Activated T-cell treated with anti-CD3 and anti-CD28 coated beads, Interleukin-2, amount 50 U/mL, for 24 hours (primary cell): ENCODE data around the gene ALDH7A1.
"Not testable (repeated sequence)": the region's sequence is repeated elsewhere in the genome, so short reads cannot be mapped to it uniquely, and the experiment has no call there.

Experiments
- DNase-seq: peaks from one replicate; pipeline ENCODE4 v3.0.0-alpha.2; 2020
- H3K27ac Mint-ChIP-seq: 2 replicates; pipeline ENCODE4 v1.8.0; 2020; ENCODE audit warnings: mild to moderate bottlenecking, mixed read lengths
- H3K27me3 Mint-ChIP-seq: 2 replicates; pipeline ENCODE4 v1.8.0; 2020; ENCODE audit warnings: mixed read lengths
- H3K36me3 Mint-ChIP-seq: 2 replicates; pipeline ENCODE4 v1.8.0; 2020; ENCODE audit warnings: low read depth, mixed read lengths
- H3K4me1 Mint-ChIP-seq: 2 replicates; pipeline ENCODE4 v1.8.0; 2020; ENCODE audit warnings: low read depth, mixed read lengths
- H3K4me3 Mint-ChIP-seq: 2 replicates; pipeline ENCODE4 v1.8.0; 2020; ENCODE audit warnings: mild to moderate bottlenecking, moderate library complexity, mixed read lengths
- H3K9me3 Mint-ChIP-seq: 2 replicates; pipeline ENCODE4 v1.8.0; 2020; ENCODE audit warnings: mixed read lengths

The ALDH7A1 gene

DNA sequence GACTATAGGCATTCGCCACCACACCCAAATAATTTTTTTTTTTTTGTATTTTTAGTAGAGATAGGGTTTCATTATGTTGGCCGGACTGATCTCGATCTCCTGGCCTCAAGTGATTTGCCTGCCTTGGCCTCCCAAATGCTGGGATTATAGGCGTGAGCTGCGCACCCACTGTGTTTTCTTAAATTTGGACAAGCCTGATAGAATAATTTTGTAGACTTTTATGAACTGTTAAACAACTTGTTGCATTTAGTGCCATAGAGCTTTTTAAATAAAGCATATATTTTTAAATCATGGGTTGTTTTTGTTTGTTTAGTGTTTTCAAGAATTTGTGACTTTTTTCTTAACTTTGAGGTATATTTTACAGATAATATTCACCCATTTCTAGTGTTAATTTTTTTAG is 10.5 kb upstream of the ALDH7A1 start:
- H3K27me3 Mint-ChIP-seq, result no peaks in the 10 kb centered on the region
- no peaks in the 10 kb centered on the region for H3K9me3 Mint-ChIP-seq
- H3K36me3 Mint-ChIP-seq, result peaks cover 85% of the 10 kb centered on the region
- DNase-seq, result no peak
- no peak overlapping the region for H3K27ac Mint-ChIP-seq
- H3K4me1 Mint-ChIP-seq, result peaks cover 64% of the 10 kb centered on the region
- peak overlapping the region; percentile 41 for H3K4me3 Mint-ChIP-seq

DNA sequence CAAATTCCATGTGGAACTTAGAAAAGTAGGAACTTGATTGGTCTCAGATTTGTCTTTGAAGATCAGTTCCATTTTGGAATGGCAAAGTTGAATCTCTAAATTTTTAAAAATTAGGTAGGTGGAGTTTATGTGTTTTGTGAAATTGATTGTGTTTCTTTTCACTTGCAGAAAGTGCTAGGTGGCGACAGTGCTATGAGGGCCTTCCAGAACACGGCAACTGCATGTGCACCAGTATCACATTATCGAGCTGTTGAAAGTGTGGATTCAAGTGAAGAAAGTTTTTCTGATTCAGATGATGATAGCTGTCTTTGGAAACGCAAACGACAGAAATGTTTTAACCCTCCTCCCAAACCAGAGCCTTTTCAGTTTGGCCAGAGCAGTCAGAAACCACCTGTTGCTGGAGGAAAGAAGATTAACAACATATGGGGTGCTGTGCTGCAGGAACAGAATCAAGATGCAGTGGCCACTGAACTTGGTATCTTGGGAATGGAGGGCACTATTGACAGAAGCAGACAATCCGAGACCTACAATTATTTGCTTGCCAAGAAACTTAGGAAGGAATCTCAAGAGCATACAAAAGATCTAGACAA is 8.5 kb upstream of the ALDH7A1 start:
- H3K4me3 Mint-ChIP-seq, result peak overlapping the region; percentile 50
- DNase-seq, result no peak
- peaks cover 65% of the 10 kb centered on the region for H3K36me3 Mint-ChIP-seq
- H3K27ac Mint-ChIP-seq, result peak overlapping the region; percentile 28
- H3K4me1 Mint-ChIP-seq, result peaks cover 60% of the 10 kb centered on the region
- H3K9me3 Mint-ChIP-seq, result no peaks in the 10 kb centered on the region
- no peaks in the 10 kb centered on the region for H3K27me3 Mint-ChIP-seq

DNA sequence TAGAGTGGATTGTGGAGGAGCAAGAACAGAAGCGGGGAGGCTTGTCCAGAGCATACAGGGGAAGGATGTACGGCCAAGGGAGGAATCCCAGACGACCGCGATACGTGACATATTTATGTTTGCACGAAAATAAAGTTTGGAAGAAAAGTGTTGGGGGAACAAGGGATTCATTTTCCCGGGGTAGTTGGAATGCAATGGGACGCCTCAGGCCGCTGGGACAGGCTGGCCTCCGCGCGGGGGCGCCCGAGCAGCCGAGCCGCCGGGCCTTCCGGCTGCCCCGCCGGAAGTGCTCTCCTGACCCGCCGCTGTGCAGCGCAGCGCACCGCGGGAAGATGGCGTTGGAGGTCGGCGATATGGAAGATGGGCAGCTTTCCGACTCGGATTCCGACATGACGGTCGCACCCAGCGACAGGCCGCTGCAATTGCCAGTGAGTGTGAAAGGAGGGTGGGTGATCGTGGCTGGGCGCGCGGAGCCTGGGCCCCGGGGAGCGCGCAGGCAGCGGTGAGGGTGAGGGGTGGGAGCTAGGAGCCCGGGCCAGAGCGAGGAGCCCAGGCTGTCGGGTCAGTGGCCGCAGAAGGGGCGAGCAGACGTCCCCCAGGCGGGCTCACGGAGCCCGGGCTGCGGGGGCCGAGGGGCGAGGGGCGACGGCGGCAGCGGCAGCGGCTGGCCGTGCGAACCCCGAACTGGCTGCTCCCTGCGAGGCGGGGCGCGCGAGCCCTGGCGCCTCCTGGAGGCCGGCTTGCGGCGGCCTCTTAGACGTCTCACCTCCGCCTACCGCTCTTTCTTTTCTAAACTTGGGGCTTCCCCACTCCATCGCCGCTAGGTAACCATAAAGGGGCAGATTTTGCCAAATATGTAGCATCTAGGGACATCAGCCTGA is 5.9 kb upstream of the ALDH7A1 start, which contains the start of gene PHAX:
Gene PHAX, plus strand, starts transcription at position 317 of the 881 bp plus-strand sequence. Its CDS starts 16 bp downstream, at position 333.
- peaks cover 37% of the 10 kb centered on the region for H3K4me1 Mint-ChIP-seq
- H3K4me3 Mint-ChIP-seq, result peak within 1 kb of the TSS; percentile 97
- peaks cover 42% of the 10 kb centered on the region for H3K36me3 Mint-ChIP-seq
- H3K27ac Mint-ChIP-seq, result peak within 1 kb of the TSS; percentile 97
- H3K9me3 Mint-ChIP-seq, result no peaks in the 10 kb centered on the region
- DNase-seq, result peak; percentile 86
- H3K27me3 Mint-ChIP-seq, result no peaks in the 10 kb centered on the region

DNA sequence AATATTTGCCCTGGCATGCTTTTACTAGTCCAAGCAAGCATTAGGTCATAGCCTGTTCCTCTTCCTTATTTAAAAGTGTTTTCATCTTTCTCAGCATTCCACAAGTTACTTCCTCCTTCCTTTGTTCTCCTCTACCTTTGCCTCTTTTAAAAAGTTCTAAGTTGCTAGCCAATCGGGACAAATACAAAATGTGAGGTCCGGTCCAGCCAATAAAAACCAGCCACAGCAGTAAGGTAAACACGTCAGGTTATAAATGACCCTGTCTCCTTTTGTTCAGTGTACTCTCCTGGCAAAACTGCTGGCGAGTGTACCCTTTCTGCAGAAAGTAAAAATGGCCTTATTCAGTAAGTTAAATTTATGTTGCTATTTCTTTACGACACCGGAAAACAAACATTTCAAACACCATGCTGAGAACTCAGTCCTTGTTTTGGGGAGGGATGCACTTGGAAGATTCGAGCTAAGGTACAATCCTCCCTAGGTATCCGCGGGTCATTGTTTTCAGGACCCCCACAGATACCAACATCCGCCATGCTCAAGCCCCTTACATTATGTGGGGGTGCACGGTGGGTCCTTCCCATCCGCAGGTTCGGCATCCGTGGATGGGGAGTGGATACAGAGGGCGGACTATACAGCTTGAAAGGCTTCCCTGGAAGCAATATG is 5.1 kb upstream of the ALDH7A1 start:
- Mint-ChIP-seq H3K4me3 (peak overlapping the region; percentile 97), H3K4me1 (peaks cover 33% of the 10 kb centered on the region)

DNA sequence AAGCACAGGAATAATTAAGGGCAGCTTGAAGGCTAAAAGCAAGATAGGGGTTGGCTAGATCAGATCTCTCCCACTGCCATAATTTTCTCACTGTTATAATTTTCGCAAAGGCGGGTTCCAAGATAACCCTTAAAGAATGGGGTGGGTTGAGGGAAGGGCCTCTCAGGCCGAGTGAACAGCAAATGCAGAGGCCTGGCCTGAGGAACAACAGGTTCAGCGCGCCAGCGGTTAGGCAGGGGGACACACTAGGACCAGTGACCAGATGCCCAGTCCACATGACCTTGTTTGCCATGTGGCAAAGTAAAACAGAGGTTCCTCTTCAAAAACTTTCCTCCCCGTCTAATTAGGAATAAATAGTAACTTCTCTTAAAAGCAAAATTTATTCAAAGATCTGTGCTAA is 4.5 kb upstream of the ALDH7A1 start:
- Mint-ChIP-seq H3K36me3 (peaks cover 29% of the 10 kb centered on the region), H3K4me3 (no peak overlapping the region), H3K27ac (peak overlapping the region; percentile 31), H3K27me3 (no peaks in the 10 kb centered on the region), H3K9me3 (no peaks in the 10 kb centered on the region), H3K4me1 (peaks cover 37% of the 10 kb centered on the region)
- DNase-seq, result no peak

More for the DNA sequence above, 5.1 kb upstream of the ALDH7A1 start:
- not testable (repeated sequence) for DNase-seq, H3K27me3 Mint-ChIP-seq, H3K9me3 Mint-ChIP-seq
- Mint-ChIP-seq H3K27ac (peak overlapping the region; percentile 97), H3K36me3 (peaks cover 34% of the 10 kb centered on the region)

DNA sequence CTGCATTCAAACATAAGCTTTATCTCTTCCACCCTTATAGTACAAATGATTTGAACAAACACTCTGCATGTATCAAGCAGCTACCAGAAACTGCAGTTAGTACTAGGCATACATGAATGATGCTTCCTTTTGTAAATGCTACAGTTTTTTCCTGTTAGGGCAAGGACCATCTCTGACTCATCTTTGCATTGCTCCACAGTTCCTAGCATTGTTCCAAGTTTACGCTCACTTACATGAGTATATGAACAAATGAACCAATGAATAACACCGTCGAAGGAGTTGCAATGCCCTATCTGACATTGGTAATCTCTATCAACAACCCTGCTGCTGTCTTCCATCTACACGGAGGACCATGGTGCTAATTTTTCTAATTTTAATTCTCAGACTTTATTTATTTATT is 2.1 kb upstream of the ALDH7A1 start:
- H3K4me3 Mint-ChIP-seq, result no peak overlapping the region
- H3K36me3 Mint-ChIP-seq, result peaks cover 12% of the 10 kb centered on the region
- H3K9me3 Mint-ChIP-seq, result no peaks in the 10 kb centered on the region
- peaks cover 28% of the 10 kb centered on the region for H3K4me1 Mint-ChIP-seq
- no peak for DNase-seq
- peaks cover 3% of the 10 kb centered on the region for H3K27me3 Mint-ChIP-seq
- no peak overlapping the region for H3K27ac Mint-ChIP-seq

DNA sequence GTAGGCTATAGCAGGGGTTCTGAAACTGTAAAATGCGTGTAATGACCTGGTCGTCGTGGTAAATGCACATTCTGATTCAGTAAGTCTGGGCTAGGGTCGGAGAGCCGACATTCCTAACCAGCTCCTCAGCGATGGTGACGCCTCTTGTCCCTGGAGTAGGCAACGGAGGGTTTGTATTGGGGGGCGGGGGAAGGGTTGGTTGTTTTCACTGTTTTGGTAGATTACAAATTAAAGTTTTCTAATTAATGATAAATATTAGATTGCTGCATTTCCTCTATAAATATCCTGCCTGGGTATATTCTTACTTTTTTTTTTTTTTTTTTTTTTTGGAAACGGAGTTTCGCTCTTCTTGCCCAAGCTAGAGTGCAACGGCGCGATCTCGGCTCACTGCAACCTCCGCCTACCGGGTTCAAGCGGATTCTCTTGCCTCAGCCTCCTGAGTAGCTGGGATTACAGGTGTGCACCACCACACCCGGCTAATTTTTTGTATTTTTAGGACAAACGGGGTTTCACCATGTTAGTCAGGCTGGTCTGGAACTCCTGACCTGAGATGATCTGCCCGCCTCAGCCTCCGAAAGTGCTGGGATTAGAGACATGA is 566 bp upstream of the ALDH7A1 start:
- no peaks in the 10 kb centered on the region for H3K36me3 Mint-ChIP-seq
- peak overlapping the region; percentile 81 for H3K4me3 Mint-ChIP-seq
- H3K27me3 Mint-ChIP-seq, result peaks cover 3% of the 10 kb centered on the region
- no peak for DNase-seq
- H3K27ac Mint-ChIP-seq, result peak overlapping the region; percentile 30
- H3K9me3 Mint-ChIP-seq, result no peaks in the 10 kb centered on the region
- peaks cover 20% of the 10 kb centered on the region for H3K4me1 Mint-ChIP-seq

DNA sequence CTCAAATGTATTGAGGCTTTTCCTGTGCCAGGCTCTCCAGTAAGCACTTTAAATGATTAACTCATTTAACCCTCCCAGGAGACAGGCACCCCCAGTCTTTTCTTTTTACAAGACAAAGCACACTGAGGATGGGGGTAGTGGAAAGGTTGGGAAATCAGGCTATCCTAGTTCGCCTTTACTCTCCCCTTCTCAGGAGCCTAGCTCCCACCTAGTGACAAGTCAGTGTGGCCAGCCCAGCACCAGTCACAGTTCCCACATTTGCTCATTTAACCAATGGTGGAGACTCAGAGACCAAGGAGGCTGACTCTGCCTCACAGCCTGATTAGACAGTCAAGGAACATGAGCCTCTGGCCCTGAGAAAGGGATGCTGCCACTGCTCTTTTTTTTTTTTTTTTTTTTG is 3.5 kb downstream of the ALDH7A1 start:
- H3K9me3 Mint-ChIP-seq, result no peaks in the 10 kb centered on the region
- H3K36me3 Mint-ChIP-seq, result no peaks in the 10 kb centered on the region
- H3K4me3 Mint-ChIP-seq, result no peak overlapping the region
- H3K4me1 Mint-ChIP-seq, result peaks cover 17% of the 10 kb centered on the region
- no peak overlapping the region for H3K27ac Mint-ChIP-seq
- H3K27me3 Mint-ChIP-seq, result peaks cover 3% of the 10 kb centered on the region
- no peak for DNase-seq

DNA sequence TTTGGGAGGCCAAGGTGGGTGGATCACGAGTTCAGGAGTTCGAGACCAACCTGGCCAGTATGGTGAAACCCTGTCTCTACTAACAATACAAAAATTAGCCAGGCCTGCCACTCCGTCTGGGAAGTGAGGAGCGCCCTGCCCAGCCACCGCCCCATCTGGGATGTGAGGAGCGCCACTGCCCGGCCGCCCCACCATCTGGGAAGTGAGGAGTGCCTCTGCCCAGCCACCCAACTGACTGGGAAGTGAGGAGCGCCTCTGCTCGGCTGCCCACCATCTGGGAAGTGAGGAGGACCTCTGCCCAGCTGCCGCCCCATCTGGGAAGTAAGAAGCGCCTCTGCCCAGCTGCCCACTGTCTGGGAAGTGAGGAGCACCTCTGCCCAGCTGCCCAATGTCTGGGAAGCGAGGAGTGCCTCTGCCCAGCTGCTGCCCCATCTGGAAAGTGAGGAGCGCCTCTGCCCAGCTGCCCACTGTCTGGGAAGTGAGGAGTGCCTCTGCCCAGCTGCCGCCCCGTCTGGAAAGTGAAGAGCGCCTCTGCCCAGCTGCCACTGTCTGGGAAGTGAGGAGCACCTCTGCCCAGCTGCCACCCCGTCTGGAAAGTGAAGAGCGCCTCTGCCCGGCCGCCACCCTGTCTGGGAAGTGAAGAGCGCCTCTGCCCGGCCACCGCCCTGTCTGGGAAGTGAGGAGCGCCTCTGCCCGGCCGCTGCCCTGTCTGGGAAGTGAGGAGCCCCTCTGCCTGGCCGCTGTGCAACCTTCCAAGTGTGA is 5.3 kb downstream of the ALDH7A1 start:
- Mint-ChIP-seq H3K27me3 (peaks cover 3% of the 10 kb centered on the region), H3K27ac (no peak overlapping the region), H3K9me3 (no peaks in the 10 kb centered on the region), H3K4me1 (peaks cover 9% of the 10 kb centered on the region), H3K36me3 (no peaks in the 10 kb centered on the region), H3K4me3 (no peak overlapping the region)
- no peak for DNase-seq

DNA sequence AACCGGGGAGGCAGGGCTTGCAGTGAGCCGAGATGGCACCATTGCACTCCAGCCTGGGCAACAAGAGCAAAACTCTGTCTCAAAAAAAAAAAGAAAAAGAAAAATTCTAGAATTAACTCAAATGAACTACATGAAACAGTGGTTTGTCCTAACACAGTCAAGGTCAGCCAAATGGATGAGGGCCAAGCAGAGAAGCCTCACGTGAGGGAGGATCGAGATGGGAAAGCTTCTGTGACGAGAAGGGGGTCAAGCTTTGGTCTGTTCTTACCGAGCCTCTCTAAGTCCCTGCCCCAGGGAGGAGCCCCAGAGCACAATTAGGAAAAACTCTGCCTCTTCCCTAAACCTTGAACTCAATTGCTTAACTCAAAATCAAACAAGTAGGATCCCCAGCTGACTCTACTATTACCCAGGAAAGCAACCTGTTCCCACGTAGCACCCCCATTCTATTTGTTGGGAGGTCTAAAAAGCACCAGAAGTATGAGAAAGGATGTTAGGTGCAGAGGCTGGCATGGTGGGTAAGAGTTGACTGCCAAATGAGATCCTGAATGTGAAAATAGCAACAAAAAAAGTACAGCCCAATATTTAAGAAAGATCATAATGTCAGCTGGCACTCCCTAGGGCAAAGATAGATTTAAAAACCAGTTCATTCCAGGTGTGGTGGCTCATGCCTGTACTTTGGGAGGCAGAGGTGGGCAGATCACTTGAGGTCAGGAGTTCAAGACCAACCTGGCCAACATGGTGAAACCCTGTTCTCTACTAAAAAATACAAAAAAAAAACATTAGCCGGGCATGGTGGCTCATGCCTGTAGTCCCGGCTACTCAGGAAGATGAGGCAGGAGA is 7.2 kb downstream of the ALDH7A1 start:
- no peaks in the 10 kb centered on the region for H3K27me3 Mint-ChIP-seq
- no peak for DNase-seq
- no peak overlapping the region for H3K4me3 Mint-ChIP-seq
- H3K27ac Mint-ChIP-seq, result no peak overlapping the region
- H3K4me1 Mint-ChIP-seq, result no peaks in the 10 kb centered on the region
- no peaks in the 10 kb centered on the region for H3K9me3 Mint-ChIP-seq
- no peaks in the 10 kb centered on the region for H3K36me3 Mint-ChIP-seq

DNA sequence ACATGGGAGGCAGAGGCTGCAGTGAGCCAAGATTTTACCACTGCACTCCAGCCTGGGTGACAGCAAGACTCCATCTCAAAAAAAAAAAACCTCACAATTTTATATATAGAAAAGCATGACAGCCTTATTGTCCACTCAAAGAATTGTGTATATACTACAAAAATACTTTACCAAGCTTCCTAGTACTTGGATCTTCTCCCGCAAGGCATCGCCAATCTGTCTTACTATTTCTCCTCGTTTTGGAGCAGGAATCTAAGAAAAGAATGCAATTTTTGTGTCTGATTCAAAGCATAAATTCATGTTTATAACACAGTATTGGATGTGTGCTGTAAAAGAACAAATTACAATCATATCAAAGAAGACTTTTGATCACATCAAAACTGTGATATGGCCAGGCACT is 11.3 kb downstream of the ALDH7A1 start:
- H3K27ac Mint-ChIP-seq, result no peak overlapping the region
- H3K27me3 Mint-ChIP-seq, result no peaks in the 10 kb centered on the region
- DNase-seq, result no peak
- H3K36me3 Mint-ChIP-seq, result no peaks in the 10 kb centered on the region
- H3K9me3 Mint-ChIP-seq, result no peaks in the 10 kb centered on the region
- H3K4me3 Mint-ChIP-seq, result no peak overlapping the region
- no peaks in the 10 kb centered on the region for H3K4me1 Mint-ChIP-seq

DNA sequence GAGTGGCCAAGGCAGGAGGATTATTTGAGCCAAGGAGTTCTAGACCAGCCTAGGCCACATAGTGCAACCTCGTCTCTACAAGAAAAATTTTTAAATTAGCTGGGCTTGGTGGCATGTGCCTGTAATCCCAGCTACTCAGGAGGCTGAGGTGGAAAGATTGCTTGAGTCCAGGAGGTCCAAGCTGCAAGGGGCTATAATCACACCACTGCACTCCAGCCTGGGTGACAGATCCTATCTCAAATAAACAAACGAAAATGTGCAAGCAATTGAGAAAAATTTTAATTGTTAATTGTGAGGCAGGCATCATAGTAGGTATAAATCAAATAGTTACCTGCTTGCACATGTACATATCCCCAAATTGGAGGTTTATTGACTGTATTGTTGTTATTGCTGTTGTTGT is 15.3 kb downstream of the ALDH7A1 start:
- Mint-ChIP-seq H3K9me3 (no peaks in the 10 kb centered on the region), H3K36me3 (peaks cover 4% of the 10 kb centered on the region), H3K4me3 (no peak overlapping the region), H3K27ac (no peak overlapping the region), H3K4me1 (no peaks in the 10 kb centered on the region), H3K27me3 (no peaks in the 10 kb centered on the region)
- no peak for DNase-seq

DNA sequence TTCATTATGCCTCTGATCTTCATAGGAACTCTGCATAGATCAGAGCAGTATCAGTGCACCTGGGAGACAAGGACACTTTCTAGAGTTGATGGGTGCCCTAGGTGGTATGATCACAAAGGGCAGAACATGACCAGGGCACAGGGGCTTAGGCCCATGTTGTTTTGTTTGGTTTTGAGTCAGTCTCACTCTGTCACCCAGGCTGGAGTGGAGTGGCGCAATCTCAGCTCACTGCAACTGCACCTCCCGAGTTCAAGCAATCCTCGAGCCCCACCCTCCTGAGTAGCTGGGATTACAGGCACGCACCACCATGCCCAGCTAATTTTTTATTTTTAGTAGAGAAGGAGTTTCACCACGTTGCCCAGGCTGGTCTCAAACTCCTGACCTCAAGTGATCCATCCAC is 17.6 kb downstream of the ALDH7A1 start:
- Mint-ChIP-seq H3K9me3 (no peaks in the 10 kb centered on the region), H3K4me1 (no peaks in the 10 kb centered on the region), H3K4me3 (no peak overlapping the region)

More for the DNA sequence above, 17.6 kb downstream of the ALDH7A1 start:
- H3K36me3 Mint-ChIP-seq, result peaks cover 4% of the 10 kb centered on the region
- H3K27me3 Mint-ChIP-seq, result no peaks in the 10 kb centered on the region
- DNase-seq, result no peak
- no peak overlapping the region for H3K27ac Mint-ChIP-seq
